Measurements from ENCODE around the gene CPXM2. TPM values are rescaled to one million over a fixed set of nuclear protein-coding genes. Genes with fewer than 3 reads are reported as not detected.

Gene CPXM2
- polyA plus RNA-seq, 2 of the 4 experiments (the other 2 are of a cell fraction), result not detected

GRCh38 chr10:123746942-123747341, 144.7 kb downstream of the CPXM2 start (continued):
- TF ChIP-seq REST (IDR thresholded peaks at IDR 0.05) (no peak), CBX8 (IDR thresholded peaks at IDR 0.05) (no peak), TP53 (CRISPR knock-in tag; IDR thresholded peaks at IDR 0.05) (no peak), ZNF302 (CRISPR knock-in tag; IDR thresholded peaks at IDR 0.05) (no peak), RNF2 (IDR thresholded peaks at IDR 0.05; ENCODE audit: borderline replicate concordance, low read depth) (no peak), JUN (IDR thresholded peaks at IDR 0.05) (no peak)
- TF ChIP-seq, protein P1, sequence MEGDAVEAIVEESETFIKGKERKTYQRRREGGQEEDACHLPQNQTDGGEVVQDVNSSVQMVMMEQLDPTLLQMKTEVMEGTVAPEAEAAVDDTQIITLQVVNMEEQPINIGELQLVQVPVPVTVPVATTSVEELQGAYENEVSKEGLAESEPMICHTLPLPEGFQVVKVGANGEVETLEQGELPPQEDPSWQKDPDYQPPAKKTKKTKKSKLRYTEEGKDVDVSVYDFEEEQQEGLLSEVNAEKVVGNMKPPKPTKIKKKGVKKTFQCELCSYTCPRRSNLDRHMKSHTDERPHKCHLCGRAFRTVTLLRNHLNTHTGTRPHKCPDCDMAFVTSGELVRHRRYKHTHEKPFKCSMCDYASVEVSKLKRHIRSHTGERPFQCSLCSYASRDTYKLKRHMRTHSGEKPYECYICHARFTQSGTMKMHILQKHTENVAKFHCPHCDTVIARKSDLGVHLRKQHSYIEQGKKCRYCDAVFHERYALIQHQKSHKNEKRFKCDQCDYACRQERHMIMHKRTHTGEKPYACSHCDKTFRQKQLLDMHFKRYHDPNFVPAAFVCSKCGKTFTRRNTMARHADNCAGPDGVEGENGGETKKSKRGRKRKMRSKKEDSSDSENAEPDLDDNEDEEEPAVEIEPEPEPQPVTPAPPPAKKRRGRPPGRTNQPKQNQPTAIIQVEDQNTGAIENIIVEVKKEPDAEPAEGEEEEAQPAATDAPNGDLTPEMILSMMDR (IDR thresholded peaks at IDR 0.05), result no peak
- TF ChIP-seq, protein P2, sequence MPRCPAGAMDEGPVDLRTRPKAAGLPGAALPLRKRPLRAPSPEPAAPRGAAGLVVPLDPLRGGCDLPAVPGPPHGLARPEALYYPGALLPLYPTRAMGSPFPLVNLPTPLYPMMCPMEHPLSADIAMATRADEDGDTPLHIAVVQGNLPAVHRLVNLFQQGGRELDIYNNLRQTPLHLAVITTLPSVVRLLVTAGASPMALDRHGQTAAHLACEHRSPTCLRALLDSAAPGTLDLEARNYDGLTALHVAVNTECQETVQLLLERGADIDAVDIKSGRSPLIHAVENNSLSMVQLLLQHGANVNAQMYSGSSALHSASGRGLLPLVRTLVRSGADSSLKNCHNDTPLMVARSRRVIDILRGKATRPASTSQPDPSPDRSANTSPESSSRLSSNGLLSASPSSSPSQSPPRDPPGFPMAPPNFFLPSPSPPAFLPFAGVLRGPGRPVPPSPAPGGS (IDR thresholded peaks at IDR 0.05), result no peak

- Histone ChIP-seq H3K9me3 (no peaks in the 10 kb centered on the region), H3K4me3 (no peak overlapping the region), H3K4me2 (no peak overlapping the region), H3K27ac (no peak overlapping the region), H3K4me1 (peaks cover 7% of the 10 kb centered on the region; the same call in 1 of the 3 replicates)
- ChIA-PET CTCF (interaction anchor here (0.6 to 1.5 kb wide), 3 partner anchors 12 to 1315 kb away, joined by 3 read pairs; no protein-coding TSS in a partner anchor), POLR2A (no interaction called here)
- FAIRE-seq (no peak), ATAC-seq (no peak), DNase-seq (ENCODE audit: low read depth in 1 of 2, low spot score in 1 of 2) (no peak)
- 62% methylated on average over 7 of the region's 7 CpGs for WGBS (ENCODE audit: missing lambda C conversion rate)
- TF ChIP-seq RFX5 (IDR thresholded peaks at IDR 0.05) (no peak), EP300 (IDR thresholded peaks at IDR 0.05) (no peak), HOXA7 (CRISPR knock-in tag; IDR thresholded peaks at IDR 0.05) (no peak), CEBPB (IDR thresholded peaks at IDR 0.05) (no peak), ZNF302 (CRISPR knock-in tag; IDR thresholded peaks at IDR 0.05) (no peak), SREBF2 (IDR thresholded peaks at IDR 0.05) (no peak), SMC3 (IDR thresholded peaks at IDR 0.05) (no peak), NR3C1 (IDR thresholded peaks at IDR 0.05) (no peak), POLR2A (IDR thresholded peaks at IDR 0.05; ENCODE audit: low read length) (no peak)
- TF ChIP-seq, protein P3, sequence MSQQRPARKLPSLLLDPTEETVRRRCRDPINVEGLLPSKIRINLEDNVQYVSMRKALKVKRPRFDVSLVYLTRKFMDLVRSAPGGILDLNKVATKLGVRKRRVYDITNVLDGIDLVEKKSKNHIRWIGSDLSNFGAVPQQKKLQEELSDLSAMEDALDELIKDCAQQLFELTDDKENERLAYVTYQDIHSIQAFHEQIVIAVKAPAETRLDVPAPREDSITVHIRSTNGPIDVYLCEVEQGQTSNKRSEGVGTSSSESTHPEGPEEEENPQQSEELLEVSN (IDR thresholded peaks at IDR 0.05; ENCODE audit: borderline replicate concordance, low read depth), result no peak
These were observed 145.1 kb downstream of the CPXM2 start for GRCh38 chr10:123746520-123746919.

GRCh38 chr10:123746061-123746460, 145.5 kb downstream of the CPXM2 start:
- DNase-seq (ENCODE audit: low read depth in 1 of 2, low spot score in 1 of 2) (no peak), FAIRE-seq (no peak), ATAC-seq (no peak)
- Histone ChIP-seq H3K4me2 (no peak overlapping the region), H3K4me3 (no peak overlapping the region), H3K27ac (no peak overlapping the region), H3K4me1 (peaks cover 7% of the 10 kb centered on the region; the same call in 1 of the 3 replicates), H3K9me3 (no peaks in the 10 kb centered on the region)
- CTCF ChIA-PET, result interaction anchor here (0.6 to 1.5 kb wide), 4 partner anchors 13 to 1314 kb away, joined by 3 to 5 read pairs (median 3); no protein-coding TSS in a partner anchor
- POLR2A ChIA-PET, result no interaction called here
- TF ChIP-seq HES2 (IDR thresholded peaks at IDR 0.05), result no peak
- TF ChIP-seq GATA3 (IDR thresholded peaks at IDR 0.05; ENCODE audit: borderline replicate concordance), result no peak
- TF ChIP-seq CBX8 (IDR thresholded peaks at IDR 0.05), result no peak
- TF ChIP-seq SMC3 (IDR thresholded peaks at IDR 0.05), result no peak
- no peak for TF ChIP-seq MAX (IDR thresholded peaks at IDR 0.05)
- TF ChIP-seq RCOR1 (IDR thresholded peaks at IDR 0.05; ENCODE audit: low read depth, low read length), result no peak
- 21% methylated on average over 4 of the region's 4 CpGs for WGBS (ENCODE audit: missing lambda C conversion rate)
